H1 (cell line): ENCODE results near the gene TC2N. TPM values are rescaled to one million over a fixed set of nuclear protein-coding genes. Genes with fewer than 3 reads are reported as not detected.

Experiments used
- CTCF ChIA-PET: fragments of 300-600 bp; sonication (Branson Sonifier 250); formaldehyde crosslinking; loops from one replicate; lab custom pipeline; 2021; ENCODE audit not compliant: partially characterized antibody; lab: Charles Lee
- POLR2A ChIA-PET: fragments of 300-600 bp; sonication (Branson Sonifier 250); formaldehyde crosslinking; loops from one replicate; lab custom pipeline; 2021; ENCODE audit warnings: inconsistent platforms; ENCODE audit not compliant: partially characterized antibody; lab: Charles Lee
- DNase-seq, 2 experiments: peaks; one replicate each; pipeline versions ENCODE4 v3.0.0 to v3.0.0-alpha.2; 2010 to 2022; ENCODE audit warnings: low spot score in 2 of 2, low read depth in 1 of 2, mixed read lengths in 1 of 2
- FAIRE-seq: peaks from 2 replicates; lab custom pipeline; 2011; peaks lifted over from hg19 to GRCh38; lab: Jason Lieb, UNC
- H2AFZ ChIP-seq: 2 replicates; pipeline ENCODE4 v1.8.1; 2012; ENCODE audit warnings: low read length, inconsistent platforms
- H2AK5ac ChIP-seq: 2 replicates; pipeline ENCODE4 v1.6.1; 2013; ENCODE audit warnings: low read depth, low read length
- H2BK120ac ChIP-seq: replicated peaks from 2 replicates; pipeline ENCODE3; 2013; ENCODE audit warnings: low read depth, low read length, inconsistent platforms
- H2BK12ac ChIP-seq: 2 replicates; pipeline ENCODE4 v1.6.1; 2013; ENCODE audit warnings: low read depth, low read length
- H2BK15ac ChIP-seq: 2 replicates; pipeline ENCODE4 v1.6.1; 2013; ENCODE audit warnings: low read length
- H2BK20ac ChIP-seq: 2 replicates; pipeline ENCODE4 v1.6.1; 2013; ENCODE audit warnings: low read length
- H2BK5ac ChIP-seq: 2 replicates; pipeline ENCODE4 v1.6.1; 2013; ENCODE audit warnings: low read depth, low read length
- H3K14ac ChIP-seq: 2 replicates; pipeline ENCODE4 v1.6.1; 2013; ENCODE audit warnings: inconsistent platforms; ENCODE audit not compliant: insufficient read length
- H3K18ac ChIP-seq: 2 replicates; pipeline ENCODE4 v1.6.1; 2013; ENCODE audit warnings: low read length; ENCODE audit errors: extremely low read depth
- H3K23ac ChIP-seq: 2 replicates; pipeline ENCODE4 v1.6.1; 2013; ENCODE audit warnings: inconsistent platforms; ENCODE audit not compliant: insufficient read length
- H3K23me2 ChIP-seq: 2 replicates; pipeline ENCODE4 v1.6.1; 2013; ENCODE audit warnings: low read depth, low read length
- H3K27ac ChIP-seq: 2 replicates; pipeline ENCODE4 v1.6.1; 2011; ENCODE audit warnings: low read depth, low read length, inconsistent platforms
- H3K27me3 ChIP-seq, 4 experiments: replicated peaks in 1 of 4; 1 replicate in 1 of 4; 2 replicates in 3 of 4; pipeline versions ENCODE4 v1.6.1 to v1.8.1; 2011 to 2013; ENCODE audit warnings: low read length in 3 of 4, mild to moderate bottlenecking in 3 of 4, inconsistent platforms in 2 of 4, mixed read lengths in 2 of 4, moderate library complexity in 1 of 4; ENCODE audit not compliant: control insufficient read depth in 3 of 4, insufficient read depth in 3 of 4; ENCODE audit errors: extremely low read depth in 1 of 4
- H3K36me3 ChIP-seq, 4 experiments: 2 replicates each; pipeline versions ENCODE4 v1.6.1 to v1.8.1; 2011 to 2013; ENCODE audit warnings: mild to moderate bottlenecking in 4 of 4, low read length in 3 of 4, moderate library complexity in 2 of 4, control low read depth in 1 of 4, inconsistent platforms in 1 of 4; ENCODE audit not compliant: insufficient read depth in 4 of 4, control insufficient read depth in 2 of 4
- H3K4ac ChIP-seq: replicated peaks from 2 replicates; pipeline ENCODE3; 2013; ENCODE audit warnings: low read length, low read depth, mixed read lengths, inconsistent platforms; ENCODE audit not compliant: insufficient read length
- H3K4me1 ChIP-seq, 4 experiments: replicated peaks in 1 of 4; 1 replicate in 1 of 4; 2 replicates in 3 of 4; pipeline versions ENCODE4 v1.6.1 to v1.8.1; 2011 to 2013; ENCODE audit warnings: low read length in 3 of 4, inconsistent platforms in 2 of 4, mixed read lengths in 1 of 4; ENCODE audit not compliant: insufficient read depth in 4 of 4, control insufficient read depth in 3 of 4
- H3K4me2 ChIP-seq, 2 experiments: 2 replicates each; pipeline versions ENCODE4 v1.6.1 to v1.8.1; 2011 to 2013; ENCODE audit warnings: low read depth in 2 of 2, low read length in 2 of 2, control low read depth in 1 of 2, inconsistent platforms in 1 of 2, mild to moderate bottlenecking in 1 of 2; ENCODE audit not compliant: insufficient read depth in 1 of 2
- H3K4me3 ChIP-seq, 4 experiments: fragments of 200-600, 300-600 bp in 1 of 4; sonication (generic), shearing (Covaris generic), sonication (Bioruptor Twin) in 1 of 4; 2 replicates each; pipeline versions ENCODE4 v1.5.1 to v1.8.1; 2011 to 2016; ENCODE audit warnings: low read length in 4 of 4, low read depth in 3 of 4, control low read depth in 2 of 4, inconsistent platforms in 2 of 4, mild to moderate bottlenecking in 2 of 4, mixed read lengths in 1 of 4, moderate library complexity in 1 of 4; ENCODE audit not compliant: insufficient read depth in 2 of 4; ENCODE audit errors: extremely low read depth in 1 of 4
- H3K56ac ChIP-seq: replicated peaks from 2 replicates; pipeline ENCODE3; 2013; ENCODE audit warnings: low read depth, mild to moderate bottlenecking, mixed read lengths, low read length, inconsistent platforms; ENCODE audit not compliant: insufficient read length
- H3K79me1 ChIP-seq: 2 replicates; pipeline ENCODE4 v1.6.1; 2013; ENCODE audit warnings: low read depth, low read length, control low read depth
- H3K79me2 ChIP-seq, 2 experiments: 2 replicates each; pipeline versions ENCODE4 v1.6.1 to v1.8.1; 2012 to 2013; ENCODE audit warnings: low read length in 2 of 2, mild to moderate bottlenecking in 2 of 2, inconsistent platforms in 1 of 2; ENCODE audit not compliant: insufficient read depth in 2 of 2, control insufficient read depth in 1 of 2
- H3K9ac ChIP-seq, 4 experiments: replicated peaks in 1 of 4; 1 replicate in 1 of 4; 2 replicates in 3 of 4; pipeline versions ENCODE4 v1.6.1 to v1.8.1; 2011 to 2013; ENCODE audit warnings: low read depth in 3 of 4, low read length in 3 of 4, control low read depth in 2 of 4, mild to moderate bottlenecking in 2 of 4, moderate library complexity in 2 of 4, inconsistent platforms in 1 of 4; ENCODE audit errors: extremely low read depth in 1 of 4
- H3K9me3 ChIP-seq, 2 experiments: 2 replicates each; pipeline versions ENCODE4 v1.6.1 to v1.8.1; 2012 to 2013; ENCODE audit warnings: mild to moderate bottlenecking in 2 of 2, moderate library complexity in 2 of 2, control low read depth in 1 of 2, inconsistent platforms in 1 of 2, low read depth in 1 of 2, low read length in 1 of 2, mixed read lengths in 1 of 2; ENCODE audit not compliant: insufficient read depth in 2 of 2
- H4K20me1 ChIP-seq, 2 experiments: replicated peaks in 1 of 2; 2 replicates each; pipeline versions ENCODE3 to v1.8.1; 2011 to 2013; ENCODE audit warnings: inconsistent platforms in 2 of 2, low read length in 2 of 2, mild to moderate bottlenecking in 1 of 2; ENCODE audit not compliant: insufficient read depth in 2 of 2, control insufficient read depth in 1 of 2
- H4K5ac ChIP-seq: 2 replicates; pipeline ENCODE4 v1.6.1; 2013; ENCODE audit warnings: low read length, low read depth, mixed read lengths, inconsistent platforms; ENCODE audit not compliant: insufficient read length
- H4K8ac ChIP-seq: 2 replicates; pipeline ENCODE4 v1.8.0; 2013; ENCODE audit warnings: mild to moderate bottlenecking, moderate library complexity, low read length, inconsistent platforms; ENCODE audit not compliant: insufficient read depth; ENCODE audit errors: extremely low read depth
- H4K91ac ChIP-seq: replicated peaks from 2 replicates; pipeline ENCODE3; 2013; ENCODE audit warnings: low read length, mixed read lengths, inconsistent platforms; ENCODE audit not compliant: insufficient read length
- BACH1 ChIP-seq: IDR thresholded peaks from 2 replicates; pipeline ENCODE4 v1.6.1; 2012; ENCODE audit warnings: low read length, improper control_type of control experiment
- EZH2 ChIP-seq: fragments of 200-600 bp; sonication (generic); IDR thresholded peaks from 2 replicates; pipeline ENCODE4 v1.7.1; 2012; ENCODE audit warnings: low read depth, mild to moderate bottlenecking, moderate library complexity, low read length, inconsistent platforms; ENCODE audit not compliant: severe bottlenecking
- FOSL1 ChIP-seq: IDR thresholded peaks from 2 replicates; pipeline ENCODE4 v1.6.1; 2011; ENCODE audit warnings: mild to moderate bottlenecking, low read depth, low read length, moderate library complexity; ENCODE audit not compliant: insufficient read depth
- GABPA ChIP-seq: IDR thresholded peaks from 2 replicates; pipeline ENCODE4 v1.6.1; 2011; ENCODE audit warnings: mild to moderate bottlenecking, low read length, moderate library complexity, borderline replicate concordance; ENCODE audit not compliant: insufficient read depth
- KDM1A ChIP-seq: fragments of 200-600, 300-600 bp; sonication (generic); IDR thresholded peaks from 2 replicates; pipeline ENCODE4 v1.7.1; 2016; ENCODE audit warnings: mild to moderate bottlenecking, low read length, borderline replicate concordance
- KDM5A ChIP-seq: fragments of 200-600 bp; IDR thresholded peaks from 2 replicates; pipeline ENCODE4 v1.7.1; 2012; ENCODE audit warnings: mild to moderate bottlenecking, low read length, inconsistent platforms, mixed read lengths
- SP1 ChIP-seq: IDR thresholded peaks from 2 replicates; pipeline ENCODE4 v1.6.1; 2011; ENCODE audit warnings: low read depth, low read length
- WGBS, 2 experiments: shearing (Covaris generic) in 1 of 2; methylation state at CpG; one replicate each; pipeline versions ENCODE4 v1.1.6 to v1.1.7; 2013 to 2015; ENCODE audit warnings: low lambda C conversion rate in 2 of 2, mixed read lengths in 2 of 2, inconsistent platforms in 1 of 2, low coverage in 1 of 2, missing lambda C conversion rate in 1 of 2; ENCODE audit not compliant: insufficient replicate concordance in 2 of 2, insufficient coverage in 1 of 2, insufficient read length in 1 of 2; ENCODE audit errors: extremely low coverage in 1 of 2, missing lambda C conversion rate in 1 of 2; 5-methylcytosine and 5-hydroxymethylcytosine counted together
- polyA plus RNA-seq, 7 experiments: library from polyadenylated mRNA; depleted of rRNA in 3 of 7; stranded (reverse) in 5 of 7; unstranded in 2 of 7; fragments of >200 nt in 5 of 7; fragments of 200-250 nt in 2 of 7; gene quantifications; 1 replicate in 5 of 7; 2 replicates in 1 of 7; 4 replicates in 1 of 7; pipeline versions ENCODE4 v1.2.1 to v1.2.3, GENCODE V29; 2011 to 2013; ENCODE audit warnings: missing spikeins in 2 of 7, mixed read lengths in 2 of 7
- total RNA-seq: library from RNA; stranded (reverse); fragmentation: NEBNext Ultra II Directional; extraction: Animal tissue kit (Norgen Biotek cat#: 25700); gene quantifications from 2 replicates; pipeline ENCODE4 v1.2.1, GENCODE V29; 2021

The TC2N gene
- total and polyA plus RNA-seq, 2 of the 8 experiments (the other 6 are each of a cell fraction or from before 2014, with no cell fraction given): 9.7 to 36.2 TPM

- CTCF ChIA-PET: no interaction called here
- H2AFZ ChIP-seq: no peak overlapping the region
- TF ChIP-seq GABPA (no peak), EZH2 (no peak), FOSL1 (no peak), SP1 (no peak), KDM1A (no peak), KDM5A (no peak), BACH1 (no peak)
- TF ChIP-seq, all 59 proteins: peak for 0
Measured at GRCh38 chr14:91810699-91811098, 56.6 kb downstream of the TC2N start.

More at GRCh38 chr14:91810699-91811098, 56.6 kb downstream of the TC2N start:
- no peaks in the 10 kb centered on the region for H3K23me2 ChIP-seq
- no peak overlapping the region for H2BK15ac ChIP-seq
- no peak overlapping the region for H3K9ac ChIP-seq
- H4K5ac ChIP-seq: no peak overlapping the region
- H2BK12ac ChIP-seq: no peak overlapping the region
- WGBS, 2 experiments: 100% methylated on average over 2 of the region's 2 CpGs; no CpG with 5 or more reads in 1 of the 2 experiments
- no peaks in the 10 kb centered on the region for H4K20me1 ChIP-seq
- no peaks in the 10 kb centered on the region for H3K79me1 ChIP-seq
- H2BK20ac ChIP-seq: no peak overlapping the region
- H2BK120ac ChIP-seq: no peak overlapping the region
- no peak overlapping the region for H3K27ac ChIP-seq
- peaks cover 0 to 36% (median 12%) of the 10 kb centered on the region in 4 experiments; a peak in 5 of 8 replicates for H3K36me3 ChIP-seq
- H3K4me2 ChIP-seq: no peak overlapping the region
- no peak overlapping the region for H3K14ac ChIP-seq
- no peak overlapping the region for H4K91ac ChIP-seq
- H4K8ac ChIP-seq: no peak overlapping the region
- FAIRE-seq (no peak), DNase-seq (no peak)
- H3K27me3 ChIP-seq: no peaks in the 10 kb centered on the region
- H3K4ac ChIP-seq: no peak overlapping the region
- no peak overlapping the region for H3K18ac ChIP-seq
- H3K79me2 ChIP-seq: 0 out of 4 replicates have a peak, but pooled peaks cover 0 to 1% of the 10 kb centered on the region in 2 experiments
- H3K9me3 ChIP-seq: peaks cover 14 to 23% of the 10 kb centered on the region in 2 experiments
- H2AK5ac ChIP-seq: no peak overlapping the region
- H3K4me3 ChIP-seq: no peak overlapping the region
- POLR2A ChIA-PET: no interaction called here
- no peak overlapping the region for H3K56ac ChIP-seq
- no peak overlapping the region for H3K23ac ChIP-seq
- no peak overlapping the region for H2BK5ac ChIP-seq
- H3K4me1 ChIP-seq: no peaks in the 10 kb centered on the region
